ENCODE data around the gene RAC3. TPM values are rescaled to one million over a fixed set of nuclear protein-coding genes. Genes with fewer than 3 reads are reported as not detected.
A peak's percentile ranks its signal among the peaks of the same experiment; 100 is the strongest.

RAC3 gene
- total RNA-seq, 1 experiment from 2014 or later, result 84.8 TPM

DNA sequence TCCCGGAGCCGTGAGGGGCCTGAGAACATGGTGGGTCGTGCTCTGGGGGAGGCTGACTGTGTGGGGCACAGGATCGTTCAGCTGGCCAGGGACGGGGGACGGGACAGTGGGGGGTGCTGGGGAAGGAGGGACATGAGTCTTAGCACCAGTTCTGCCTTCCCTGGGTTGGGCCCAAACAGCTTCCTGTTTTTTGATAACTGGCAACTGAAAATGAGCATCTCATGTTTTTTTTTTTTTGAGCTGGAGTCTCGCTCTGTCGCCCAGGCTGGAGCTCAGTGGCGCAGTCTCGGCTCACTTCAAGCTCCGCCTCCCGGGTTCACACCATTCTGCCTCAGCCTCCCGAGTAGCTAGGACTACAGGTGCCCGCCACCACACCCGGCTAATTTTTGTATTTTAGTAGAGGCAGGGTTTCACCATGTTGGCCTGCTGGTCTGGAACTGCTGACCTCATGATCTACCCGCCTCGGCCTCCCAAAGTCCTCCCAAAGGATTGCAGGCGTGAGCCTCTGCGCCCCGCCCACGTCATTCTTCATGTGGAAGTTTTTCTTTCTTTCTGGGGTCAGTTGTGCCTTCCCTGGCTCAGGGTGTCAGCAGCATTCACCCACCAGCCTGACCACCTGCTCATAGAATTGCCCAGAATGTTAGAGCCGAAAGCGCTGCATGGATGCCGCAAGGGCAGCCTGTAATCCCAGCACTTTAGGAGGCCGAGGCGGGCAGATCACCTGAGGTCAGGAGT is 47.7 kb upstream of the RAC3 start:
- Mint-ChIP-seq H3K27ac (peak overlapping the region in 1 of 3 experiments; percentile 27; a peak in 1 of 7 replicates), H3K9me3 (no peaks in the 10 kb centered on the region; a peak in 2 of 5 replicates)
- no peaks in the 10 kb centered on the region for H3K79me1 ChIP-seq (ENCODE audit: insufficient read depth, low read depth, low read length, poor library complexity, severe bottlenecking)

More for the DNA sequence above, 47.7 kb upstream of the RAC3 start:
- Histone ChIP-seq H3K79me2 (ENCODE audit: insufficient read depth, low read length) (no peaks in the 10 kb centered on the region; the same call in 1 of the 2 replicates), H2BK120ac (ENCODE audit: low read depth, low read length, poor library complexity, severe bottlenecking) (no peak overlapping the region), H3K9ac (ENCODE audit: extremely low read depth, insufficient read length, low read length) (no peak overlapping the region), H2AK5ac (ENCODE audit: insufficient read length, low read length) (no peak overlapping the region), H3K4ac (ENCODE audit: low read depth, low read length) (no peak overlapping the region), H3T11ph (ENCODE audit: low read length) (no peak overlapping the region), H3K4me1 (ENCODE audit: insufficient read depth, low read length) (no peaks in the 10 kb centered on the region), H3K56ac (ENCODE audit: insufficient read length, low read depth, low read length) (no peak overlapping the region), H2BK5ac (ENCODE audit: insufficient read length, low read length) (no peak overlapping the region), H2AFZ (ENCODE audit: low read length) (no peak overlapping the region), H3K14ac (ENCODE audit: insufficient read depth, low read length) (no peak overlapping the region), H3K18ac (ENCODE audit: insufficient read length, low read depth, low read length) (no peak overlapping the region), H2BK20ac (ENCODE audit: low read depth, low read length, poor library complexity, severe bottlenecking) (no peak overlapping the region), H3K23ac (ENCODE audit: insufficient read length, low read depth, low read length) (no peak overlapping the region), H3K27me3 (ENCODE audit: insufficient read depth, low read length) (no peaks in the 10 kb centered on the region), H2BK15ac (ENCODE audit: low read depth, low read length) (no peak overlapping the region), H3K27ac (ENCODE audit: insufficient read length, low read depth, low read length) (no peak overlapping the region), H3K4me2 (ENCODE audit: insufficient read depth, insufficient read length, low read length) (no peak overlapping the region), H4K20me1 (ENCODE audit: control insufficient read depth, insufficient read depth, insufficient read length) (no peaks in the 10 kb centered on the region), H3K9me3 (ENCODE audit: control insufficient read depth, low read depth, low read length) (no peaks in the 10 kb centered on the region), H3K23me2 (ENCODE audit: insufficient read length, low read depth, low read length, poor library complexity, severe bottlenecking) (no peaks in the 10 kb centered on the region), H4K91ac (ENCODE audit: insufficient read length, low read depth, low read length) (no peak overlapping the region), H4K8ac (replicated peaks; ENCODE audit: insufficient read length, low read depth, low read length) (no peak overlapping the region), H4K5ac (ENCODE audit: insufficient read length, low read depth, low read length) (no peak overlapping the region), H2BK12ac (ENCODE audit: insufficient read length, low read depth, low read length) (no peak overlapping the region)
- TF ChIP-seq CTCF (conservative IDR thresholded peaks at IDR 0.05), result no peak
- peaks cover 6 to 63% (median 55%) of the 10 kb centered on the region in 3 experiments for H3K36me3 Mint-ChIP-seq (ENCODE audit: insufficient read depth in 1 of 3, low read depth in 3 of 3)
- no peaks in the 10 kb centered on the region for H3K27me3 Mint-ChIP-seq (ENCODE audit: low read depth)
- no CpG with 5 or more reads among the region's 26 CpGs for WGBS (ENCODE audit: extremely low coverage, insufficient read length, low lambda C conversion rate)
- H3K4me1 Mint-ChIP-seq, result peaks cover under 1 to 5% of the 10 kb centered on the region in 2 experiments; a peak in 2 of 4 replicates
- no peak for DNase-seq
- H3K4me3 Mint-ChIP-seq, result no peak overlapping the region

Data from H9 (cell line).